Cortex of kidney (tissue), 1 donor: ENCODE measurements around the gene MAP4K3.
"Not testable (repeated sequence)": the region's sequence is repeated elsewhere in the genome, so short reads cannot be mapped to it uniquely, and the experiment has no call there.

Experiments
- DNase-seq: peaks from one replicate; lab custom pipeline; 2025; lab: John Stamatoyannopoulos, UW

MAP4K3 gene

DNA sequence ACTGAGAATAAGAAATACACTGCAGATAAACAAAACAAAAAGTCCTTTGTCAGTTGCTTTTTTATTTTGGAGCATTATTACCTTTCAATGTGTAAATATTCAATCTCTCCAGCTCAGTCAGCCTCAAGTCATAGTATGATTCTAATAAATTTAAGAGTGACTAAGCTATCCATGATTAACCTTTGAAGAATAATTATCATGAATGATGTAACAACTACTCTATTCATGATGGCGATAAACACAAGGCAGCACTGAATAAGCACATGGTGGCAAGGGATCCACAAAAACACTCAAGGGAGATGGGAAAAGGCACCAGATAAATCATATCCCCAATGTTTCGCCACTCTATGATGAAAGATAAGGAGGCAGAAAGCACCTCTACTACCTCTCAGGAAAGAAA lies 67.0 kb downstream of the MAP4K3 start:
- DNase-seq, result no peak

DNA sequence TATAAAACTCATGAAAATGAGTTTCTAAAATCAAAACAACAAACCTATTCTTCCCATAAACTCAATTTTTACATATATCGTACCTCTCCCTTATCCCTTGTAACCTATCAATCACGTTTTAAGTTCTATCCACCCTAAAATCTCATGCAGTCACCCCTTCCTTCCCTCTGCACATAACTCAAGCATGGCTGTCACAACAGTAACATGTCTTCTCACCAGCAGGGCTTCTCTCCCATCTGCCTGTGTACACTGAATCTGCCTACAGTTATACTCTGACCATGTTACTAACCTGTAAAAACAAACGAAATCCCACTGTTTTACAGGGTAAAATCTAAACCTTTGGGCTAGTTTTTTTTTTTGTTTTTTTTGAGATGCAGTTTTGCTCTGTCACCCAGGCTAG lies 68.2 kb downstream of the MAP4K3 start:
- DNase-seq, result no peak

DNA sequence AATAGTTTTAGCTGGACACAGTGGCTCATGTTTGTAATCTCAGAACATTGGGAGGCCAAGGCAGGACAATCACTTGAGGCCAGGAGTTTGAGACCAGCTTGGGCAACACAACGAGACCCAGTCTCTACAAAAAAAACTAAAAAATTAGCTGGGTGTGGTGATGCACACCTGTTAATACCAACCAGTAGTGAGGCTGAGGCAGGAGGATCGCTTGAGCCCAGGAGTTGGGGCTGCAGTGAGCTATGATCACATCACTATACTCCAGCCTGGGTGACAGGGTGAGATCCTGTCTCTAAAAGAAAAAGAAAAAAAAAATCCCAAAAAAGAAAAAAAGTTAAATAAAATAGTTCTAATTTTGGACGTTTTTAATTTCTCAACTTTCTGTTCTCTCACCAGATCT lies 68.7 kb downstream of the MAP4K3 start:
- no peak for DNase-seq

DNA sequence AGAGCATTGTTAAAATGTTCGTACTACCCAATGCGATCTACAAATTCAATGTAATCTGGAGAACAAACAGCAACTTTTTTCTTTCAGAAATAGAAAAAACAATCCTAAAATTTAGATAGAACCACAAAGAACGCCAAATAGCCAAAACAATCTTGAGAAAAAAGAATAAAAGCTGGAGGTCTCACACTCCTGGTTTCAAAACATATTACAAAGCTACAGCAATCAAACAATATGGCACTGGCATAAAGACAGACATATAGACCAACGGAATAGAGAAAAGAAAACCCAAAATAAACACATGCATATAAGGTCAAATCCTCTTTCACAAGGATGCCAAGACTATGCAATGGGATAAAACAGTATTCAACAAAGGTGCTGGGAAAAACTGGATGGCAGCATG lies 74.5 kb downstream of the MAP4K3 start:
- no peak for DNase-seq

DNA sequence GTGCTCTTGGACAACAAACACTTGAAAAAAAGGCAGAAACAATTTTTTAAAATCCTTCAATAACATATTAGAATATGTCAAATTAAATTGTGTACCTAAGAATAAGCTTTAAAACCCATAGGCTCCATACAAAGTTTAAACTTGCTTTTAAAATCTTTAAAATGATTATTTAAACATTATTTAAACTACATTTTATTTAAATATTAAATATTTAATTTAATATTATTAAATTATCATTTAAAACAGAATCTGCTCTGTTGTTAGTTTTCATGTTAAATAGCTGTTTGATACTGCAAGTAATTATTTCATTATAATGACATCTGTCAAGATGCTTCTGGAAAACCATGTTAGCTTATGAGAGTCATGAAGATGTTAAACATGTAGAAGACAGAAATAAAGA lies 75.6 kb downstream of the MAP4K3 start:
- DNase-seq, result no peak

DNA sequence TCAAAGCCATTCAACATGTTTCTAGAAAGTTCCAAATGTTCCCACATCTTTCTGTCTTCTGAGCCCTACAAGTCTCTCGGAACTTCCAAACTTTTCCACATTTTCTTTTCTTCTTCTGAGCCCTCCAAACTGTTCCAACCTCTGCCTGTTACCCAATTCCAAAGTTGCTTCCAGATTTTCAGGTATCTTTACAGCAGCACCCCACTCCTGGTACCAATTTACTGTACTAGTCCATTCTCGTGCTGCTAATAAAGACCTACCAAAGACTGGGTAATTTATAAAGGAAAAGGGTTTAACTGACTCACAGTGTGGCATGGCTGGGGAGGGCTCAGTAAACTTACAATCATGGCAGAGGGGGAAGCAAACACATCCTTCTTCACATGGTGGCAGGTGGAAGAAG lies 76.7 kb downstream of the MAP4K3 start:
- DNase-seq, result not testable (repeated sequence)

DNA sequence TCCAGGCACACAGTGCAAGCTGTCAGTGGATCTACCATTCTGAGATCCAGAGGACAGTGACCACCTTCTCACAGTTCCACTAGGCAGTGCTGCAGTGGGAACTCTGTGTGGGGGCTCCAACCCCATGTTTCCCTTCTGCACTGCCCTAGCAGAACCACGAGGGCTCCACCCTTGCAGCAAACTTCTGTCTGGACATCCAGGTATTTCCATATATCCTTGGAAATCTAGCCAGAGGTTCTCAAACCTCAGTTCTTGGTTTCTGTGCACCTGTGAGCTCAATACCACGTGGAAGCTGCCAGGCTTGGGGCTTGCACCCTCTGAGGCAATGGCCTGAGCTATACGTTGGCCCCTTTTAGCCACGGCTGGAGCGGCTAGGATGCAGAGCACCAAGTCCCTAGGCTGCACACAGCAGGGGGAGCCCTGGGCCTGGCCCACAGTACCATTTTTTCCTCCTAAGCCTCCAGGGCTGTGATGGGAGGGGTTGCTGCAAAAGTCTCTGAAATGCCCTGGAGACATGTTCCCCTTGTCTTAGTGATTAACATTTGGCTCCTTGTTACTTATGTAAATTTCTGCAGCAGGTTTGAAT lies 77.5 kb downstream of the MAP4K3 start:
- DNase-seq, result no peak

DNA sequence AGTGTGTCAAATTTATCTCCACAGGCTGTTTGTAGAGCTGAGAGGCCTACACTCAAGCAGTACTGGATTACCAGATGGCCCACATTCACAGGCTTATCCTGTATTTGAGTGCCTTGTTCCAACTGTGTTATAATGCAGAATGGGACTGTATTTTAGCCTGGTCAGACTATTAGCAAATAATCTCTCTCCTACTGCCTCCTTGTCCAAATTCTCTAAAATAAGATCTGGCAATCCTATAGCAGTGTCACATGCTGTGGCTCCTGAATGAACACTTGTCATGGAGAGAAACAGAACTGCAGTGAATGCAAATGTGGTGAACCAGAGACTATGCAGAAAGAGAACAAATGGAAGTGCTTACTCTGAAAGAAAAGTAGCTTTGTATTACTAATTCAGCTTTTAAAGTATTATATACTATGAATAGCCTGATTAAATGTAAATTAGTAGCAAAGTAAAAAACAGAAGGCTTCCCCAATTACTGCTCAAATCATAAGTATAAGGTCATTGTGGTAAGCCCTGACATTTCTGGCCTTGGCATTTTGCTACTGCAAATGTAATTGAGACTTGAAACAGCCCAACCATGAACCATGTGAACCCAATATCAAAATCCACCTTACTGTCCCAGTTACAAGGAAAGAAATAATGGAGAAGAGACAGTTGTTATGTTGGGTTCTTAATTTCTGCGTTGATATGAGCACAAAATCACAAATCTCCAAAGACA lies 80.0 kb downstream of the MAP4K3 start:
- no peak for DNase-seq

DNA sequence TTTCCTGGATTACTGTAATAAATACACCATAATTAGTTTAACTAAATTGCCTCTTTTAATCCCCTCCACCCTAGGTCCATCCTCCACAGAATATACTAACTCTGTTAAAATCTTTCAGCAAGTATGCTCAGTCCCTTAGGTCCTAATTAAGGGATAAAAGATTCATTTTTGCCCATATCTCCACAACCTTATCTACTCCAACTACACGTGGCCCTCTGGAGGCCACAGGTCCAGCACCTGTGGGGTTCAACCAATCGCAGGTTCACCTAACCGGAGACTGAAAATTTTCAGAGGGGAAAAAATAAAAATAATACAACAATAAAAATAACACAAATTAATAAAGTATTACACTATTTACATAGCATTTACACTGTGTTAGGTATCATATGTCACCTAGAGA lies 86.4 kb downstream of the MAP4K3 start:
- no peak for DNase-seq

DNA sequence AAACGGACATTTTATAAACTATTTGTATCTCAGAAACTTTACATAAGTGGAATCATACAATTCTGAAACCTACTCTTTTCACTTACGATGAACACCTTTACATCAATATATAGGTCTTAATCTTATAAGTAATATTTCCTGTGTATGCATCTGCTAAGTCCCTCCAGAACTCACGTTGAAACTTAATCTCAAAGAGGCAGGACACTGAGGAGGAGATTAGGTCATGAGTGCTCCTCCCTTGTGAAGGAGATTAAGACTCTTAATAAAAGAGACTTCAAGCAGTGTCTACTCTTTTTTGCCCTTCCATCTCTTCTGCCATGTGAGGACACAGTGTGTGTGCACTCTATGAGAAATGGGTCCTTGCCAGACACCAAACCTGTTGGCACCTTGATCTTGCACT lies 98.6 kb downstream of the MAP4K3 start:
- no peak for DNase-seq

DNA sequence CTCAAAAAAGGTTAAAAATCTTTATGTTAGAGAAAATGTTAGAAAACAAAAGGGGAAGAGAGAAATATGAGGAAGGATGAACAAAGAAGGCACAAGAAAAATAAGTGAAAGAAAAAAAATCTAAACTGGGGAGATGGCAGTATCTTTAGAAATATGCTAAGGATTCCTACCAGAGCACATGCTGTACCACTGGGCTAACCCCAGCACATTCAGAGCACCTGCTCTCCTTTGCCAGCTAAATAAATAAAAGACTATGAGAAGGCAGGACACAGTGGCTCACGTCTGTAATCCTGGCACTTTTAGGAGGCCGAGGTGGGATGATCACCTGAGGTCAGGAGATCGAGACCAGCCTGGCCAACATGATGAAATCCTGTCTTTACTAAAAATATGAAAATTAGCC lies 101.2 kb downstream of the MAP4K3 start:
- no peak for DNase-seq

DNA sequence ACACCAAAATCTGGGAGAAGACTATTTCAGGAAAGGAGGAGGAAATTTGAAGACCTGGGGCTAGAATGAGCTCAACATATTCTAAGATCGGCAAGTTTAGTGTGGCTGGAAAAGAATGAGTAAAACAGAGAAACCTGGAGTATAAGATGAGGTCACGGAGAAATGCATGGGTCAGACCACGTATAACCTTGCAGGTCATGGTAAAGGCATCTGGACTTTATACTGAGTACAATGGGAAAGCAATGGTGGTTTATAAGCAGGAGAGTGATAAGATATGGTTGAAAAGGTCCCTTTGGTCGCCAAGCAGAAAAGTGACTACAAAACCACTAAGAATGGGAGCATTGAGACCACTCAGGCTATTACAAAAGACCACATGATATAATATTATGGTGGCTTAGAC lies 102.1 kb downstream of the MAP4K3 start:
- no peak for DNase-seq

DNA sequence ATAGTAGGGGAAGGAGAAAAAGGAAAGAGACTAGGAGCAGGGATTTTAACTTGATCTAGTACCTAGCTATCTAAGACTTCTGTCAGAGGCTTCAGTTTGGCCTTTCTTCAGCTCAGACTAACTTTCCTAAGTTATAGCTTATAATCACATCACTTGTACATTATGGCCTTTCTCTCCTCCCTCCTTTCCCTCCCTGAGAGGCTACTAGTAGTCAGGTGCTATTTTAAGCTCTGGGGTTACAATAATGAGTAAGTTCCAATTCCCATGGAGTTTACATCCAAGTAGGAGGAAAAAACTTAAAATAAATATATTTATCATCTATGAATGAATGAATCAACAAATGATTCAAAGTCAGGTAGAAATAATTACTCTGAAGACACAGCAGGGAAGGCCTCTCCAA lies 102.6 kb downstream of the MAP4K3 start:
- DNase-seq, result no peak

DNA sequence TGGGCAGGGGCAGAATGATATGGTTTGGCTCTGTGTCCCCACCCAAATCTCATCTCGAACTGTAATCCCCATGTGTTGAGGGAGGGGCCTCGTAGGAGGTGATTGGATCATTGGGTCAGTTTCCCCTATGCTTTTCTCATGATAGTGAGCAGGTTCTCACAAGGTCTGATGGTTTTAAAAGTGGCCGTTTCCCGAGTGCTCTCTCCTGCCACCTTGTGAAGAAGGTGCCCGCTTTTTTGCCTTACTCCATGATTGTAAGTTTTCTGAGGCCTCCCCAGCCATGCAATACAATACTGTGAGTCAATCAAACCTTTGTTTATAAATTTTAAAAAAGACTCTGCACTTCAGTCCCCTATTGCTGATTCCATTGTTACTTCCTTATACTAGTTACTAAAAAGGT lies 110.4 kb downstream of the MAP4K3 start:
- no peak for DNase-seq

DNA sequence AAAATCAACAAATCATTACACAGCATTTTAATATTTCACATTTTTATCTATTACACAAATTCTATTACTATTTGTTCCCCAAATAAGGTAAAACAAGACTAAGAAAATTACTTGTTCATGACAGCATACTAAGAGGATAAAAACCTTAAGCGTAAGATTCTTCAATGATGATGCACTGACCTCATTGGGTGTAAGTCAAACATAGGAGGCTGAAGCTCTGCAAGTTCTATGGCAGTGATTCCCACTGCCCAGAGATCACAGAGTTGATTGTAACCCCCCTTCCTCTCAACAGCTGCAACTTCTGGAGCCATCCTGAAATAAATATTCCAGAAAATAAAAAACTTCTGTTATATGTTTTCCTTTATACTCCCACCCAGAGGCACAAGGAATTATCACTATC lies 111.1 kb downstream of the MAP4K3 start:
- no peak for DNase-seq

DNA sequence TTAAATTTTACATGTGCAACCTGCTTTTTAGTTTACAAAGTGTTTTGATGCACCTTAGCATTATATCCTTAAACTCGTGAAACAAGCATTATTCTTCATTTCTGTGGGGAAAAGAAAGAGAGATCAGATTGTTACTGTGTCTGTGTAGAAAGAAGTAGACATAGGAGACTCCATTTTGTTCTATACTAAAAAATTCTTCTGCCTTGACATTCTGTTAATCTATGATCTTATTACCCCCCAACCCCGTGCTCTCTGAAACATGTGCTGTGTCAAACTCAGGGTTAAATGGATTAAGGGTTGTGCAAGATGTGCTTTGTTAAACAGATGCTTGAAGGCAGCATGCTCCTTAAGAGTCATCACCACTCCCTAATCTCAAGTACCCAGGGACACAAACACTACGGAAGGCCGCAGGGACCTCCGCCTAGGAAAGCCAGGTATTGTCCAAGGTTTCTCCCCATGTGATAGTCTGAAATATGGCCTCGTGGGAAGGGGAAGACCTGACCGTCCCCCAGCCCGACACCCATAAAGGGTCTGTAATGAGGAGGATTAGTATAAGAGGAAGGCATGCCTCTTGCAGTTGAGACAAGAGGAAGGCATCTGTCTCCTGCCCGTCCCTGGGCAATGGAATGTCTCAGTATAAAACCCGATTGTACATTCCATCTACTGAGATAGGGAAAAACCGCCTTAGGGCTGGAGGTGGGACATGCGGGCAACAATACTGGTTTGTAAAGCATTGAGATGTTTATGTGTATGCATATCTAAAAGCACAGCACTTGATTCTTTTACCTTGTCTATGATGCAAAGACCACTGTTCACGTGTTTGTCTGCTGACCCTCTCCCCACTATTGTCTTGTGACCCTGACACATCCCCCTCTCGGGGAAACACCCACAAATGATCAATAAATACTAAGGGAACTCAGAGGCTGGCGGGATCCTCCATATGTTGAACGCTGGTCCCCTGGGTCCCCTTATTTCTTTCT lies 115.7 kb downstream of the MAP4K3 start:
- not testable (repeated sequence) for DNase-seq

DNA sequence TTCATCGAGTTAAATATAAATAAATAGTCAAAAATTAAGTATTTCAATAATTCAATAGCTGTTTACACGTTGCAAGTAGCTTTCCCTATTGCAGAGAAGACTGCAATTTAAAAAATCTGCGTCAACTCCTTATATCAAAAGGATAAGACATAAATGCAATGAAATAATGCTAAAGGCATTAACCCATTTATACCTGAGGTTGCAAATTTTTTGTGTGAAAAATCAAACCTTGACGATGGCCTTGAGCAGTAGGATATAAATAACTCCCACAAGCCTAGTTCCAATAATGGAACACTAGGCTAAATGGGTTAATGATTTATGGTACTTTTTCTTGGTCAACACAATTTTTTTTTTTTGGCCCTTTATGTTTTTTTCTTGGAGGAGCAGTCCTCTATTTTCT lies 116.9 kb downstream of the MAP4K3 start:
- no peak for DNase-seq

DNA sequence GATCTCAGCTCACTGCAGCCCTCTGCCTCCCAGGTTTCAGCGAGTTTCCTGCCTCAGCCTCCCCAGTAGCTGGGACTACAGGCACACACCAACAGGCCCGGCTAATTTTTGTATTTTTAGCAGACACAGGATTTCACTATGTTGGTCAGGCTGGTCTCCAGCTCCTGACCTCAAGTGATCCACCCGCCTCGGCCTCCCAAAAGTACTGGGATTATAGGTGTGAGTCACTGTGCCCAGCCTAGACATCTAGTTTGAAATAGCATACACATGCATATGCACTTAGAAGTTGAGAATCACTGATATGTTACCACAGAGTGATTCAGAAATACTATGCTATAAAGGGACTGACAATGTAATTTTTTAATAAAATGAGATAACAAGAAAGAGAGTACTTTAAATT lies 123.5 kb downstream of the MAP4K3 start:
- DNase-seq, result no peak

DNA sequence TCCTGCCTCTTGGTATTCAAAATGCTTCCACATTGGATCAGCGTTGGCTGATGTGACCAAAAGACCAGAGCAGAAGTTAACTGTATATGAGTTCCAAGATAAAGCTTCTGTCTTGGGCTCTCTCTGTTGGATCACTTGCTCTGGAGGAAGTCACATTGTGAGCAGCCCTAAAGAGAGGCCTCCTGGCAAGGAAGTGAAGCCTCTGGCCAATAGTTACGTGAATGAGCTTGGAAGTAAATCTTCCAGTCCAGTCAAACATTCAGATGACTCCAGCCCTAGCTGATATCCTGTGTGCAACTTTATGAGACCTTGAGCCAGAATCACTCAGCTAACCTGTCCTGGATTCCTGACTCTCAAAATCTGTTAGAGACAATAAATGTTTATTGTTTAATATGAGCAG lies 125.6 kb downstream of the MAP4K3 start:
- no peak for DNase-seq

DNA sequence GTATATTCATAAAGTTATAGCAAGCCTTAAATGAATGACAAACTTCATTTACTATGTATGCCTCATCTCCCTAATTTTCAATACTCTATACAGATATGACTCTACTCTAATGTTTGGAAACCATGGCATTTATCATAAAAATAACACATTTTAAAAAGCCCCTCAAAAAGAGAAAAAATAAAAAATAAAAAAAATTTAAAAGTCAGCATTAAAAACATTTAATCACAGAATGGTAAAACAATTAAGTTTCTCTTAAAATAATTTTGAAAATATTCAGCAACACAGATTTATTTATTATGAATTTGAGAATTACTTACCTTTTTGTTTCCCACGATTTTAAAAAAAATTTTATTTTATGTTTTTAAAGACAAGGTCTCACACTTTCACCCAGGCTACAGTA lies 128.3 kb downstream of the MAP4K3 start:
- no peak for DNase-seq

DNA sequence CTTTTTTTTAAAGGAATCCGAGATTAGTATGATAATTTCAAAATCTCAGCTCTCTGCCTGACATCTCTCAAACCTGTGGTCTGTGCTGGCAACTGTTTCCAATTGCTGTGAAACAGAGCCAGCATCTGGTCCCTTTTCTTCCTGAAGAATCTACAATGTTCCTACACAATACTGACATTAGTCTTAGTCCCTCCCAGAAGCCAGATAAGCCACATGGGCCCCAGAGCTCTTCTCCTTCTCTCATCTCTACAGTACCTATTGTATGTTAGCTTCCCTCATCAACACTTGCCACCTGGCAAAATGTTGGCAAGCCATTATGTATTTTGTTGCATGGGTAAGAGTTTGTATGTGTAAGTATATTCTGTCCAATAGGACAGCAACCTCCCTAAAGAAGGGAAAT lies 130.5 kb downstream of the MAP4K3 start:
- DNase-seq, result no peak

DNA sequence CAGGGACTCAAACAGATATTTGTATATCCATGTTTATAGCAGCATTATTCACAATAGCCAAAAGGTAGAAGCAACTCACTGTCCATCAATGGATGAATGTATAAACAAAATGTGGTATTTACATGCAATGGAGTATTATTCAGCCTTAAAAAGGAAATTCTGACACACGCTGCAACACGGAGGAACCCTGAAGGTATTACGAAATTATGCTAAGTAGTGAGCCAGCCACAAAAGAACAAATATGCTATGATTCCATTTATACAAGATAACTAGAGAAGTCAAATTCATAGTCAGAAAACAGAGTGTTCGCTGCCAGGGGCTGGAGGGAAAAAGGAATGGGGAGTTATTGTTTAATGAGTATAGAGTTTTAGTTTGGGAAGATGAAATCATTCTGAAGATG lies 132.4 kb downstream of the MAP4K3 start:
- no peak for DNase-seq

DNA sequence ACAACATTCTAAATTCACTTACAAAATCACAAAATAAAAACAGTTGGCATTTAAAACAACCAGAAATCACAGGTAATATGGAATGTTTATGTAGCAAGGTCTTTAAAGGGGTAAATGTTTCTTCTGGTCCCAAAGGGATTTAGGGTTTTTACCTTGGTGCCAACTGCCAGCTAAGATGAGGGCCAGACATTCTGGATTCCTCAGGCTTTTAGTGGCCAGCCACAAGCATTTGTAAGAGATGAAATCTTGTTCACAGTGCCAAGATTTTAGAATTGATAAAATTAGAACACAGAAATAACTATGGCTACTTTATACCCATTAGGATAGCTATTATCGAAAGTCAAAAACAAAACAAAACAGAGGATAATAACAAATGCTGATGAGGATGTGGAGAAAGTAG lies 132.9 kb downstream of the MAP4K3 start:
- DNase-seq, result no peak
